Caco-2 (cell line): ENCODE measurements around the gene LDLRAD3. TPM values are rescaled to one million over a fixed set of nuclear protein-coding genes. Genes with fewer than 3 reads are reported as not detected.

Experiments used
- BruUV-seq: library from RNA; stranded (reverse); fragments of 400-500 nt; replicated peaks from 2 replicates; lab custom pipeline; 2021; lab: Mats Ljungman, UMichigan
- CTCF ChIA-PET: fragments of 300-600 bp; sonication (Branson Sonifier 250); formaldehyde crosslinking; loops from one replicate; lab custom pipeline; 2022; ENCODE audit warnings: antibody characterized with exemption; lab: Charles Lee
- POLR2A ChIA-PET: fragments of 300-600 bp; sonication (Branson Sonifier 250); formaldehyde crosslinking; loops from one replicate; lab custom pipeline; 2022; ENCODE audit warnings: antibody characterized with exemption; lab: Charles Lee
- DNase-seq, 2 experiments: peaks; one replicate each; pipeline versions ENCODE4 v3.0.0 to v3.0.0-alpha.2; 2020 to 2022
- H3K27me3 ChIP-seq: replicated peaks from 2 replicates; pipeline ENCODE4 v1.6.0; 2011; ENCODE audit warnings: low read length; ENCODE audit not compliant: control insufficient read depth, insufficient read depth
- H3K36me3 ChIP-seq: 2 replicates; pipeline ENCODE4 v1.5.1; 2011; ENCODE audit warnings: low read length; ENCODE audit not compliant: control insufficient read depth, insufficient read depth
- H3K4me1 ChIP-seq: fragments of 250-450 bp; sonication (Bioruptor Pico); 2 replicates; pipeline ENCODE4 v1.5.1; 2020; ENCODE audit warnings: mild to moderate bottlenecking
- H3K4me3 ChIP-seq: 2 replicates; pipeline ENCODE4 v1.5.1; 2011; ENCODE audit warnings: low read depth, mild to moderate bottlenecking, control low read depth, low read length
- H3K9me3 ChIP-seq: fragments of 250-450 bp; sonication (Bioruptor Pico); 2 replicates; pipeline ENCODE4 v1.5.1; 2020; ENCODE audit warnings: mild to moderate bottlenecking, moderate library complexity
- H3K27ac Mint-ChIP-seq: one replicate; pipeline ENCODE4 v1.8.0; 2022; ENCODE audit warnings: mixed read lengths; ENCODE audit not compliant: unreplicated experiment
- H3K27me3 Mint-ChIP-seq: one replicate; pipeline ENCODE4 v1.8.0; 2022; ENCODE audit warnings: mixed read lengths; ENCODE audit not compliant: insufficient read depth, unreplicated experiment
- H3K36me3 Mint-ChIP-seq: one replicate; pipeline ENCODE4 v1.8.0; 2022; ENCODE audit warnings: mild to moderate bottlenecking, mixed read lengths; ENCODE audit not compliant: insufficient read depth, unreplicated experiment
- H3K4me1 Mint-ChIP-seq: one replicate; pipeline ENCODE4 v1.8.0; 2022; ENCODE audit warnings: low read depth, mixed read lengths; ENCODE audit not compliant: unreplicated experiment
- H3K4me3 Mint-ChIP-seq: one replicate; pipeline ENCODE4 v1.8.0; 2022; ENCODE audit warnings: mild to moderate bottlenecking, moderate library complexity, mixed read lengths; ENCODE audit not compliant: unreplicated experiment
- H3K9me3 Mint-ChIP-seq: one replicate; pipeline ENCODE4 v1.8.0; 2022; ENCODE audit warnings: mixed read lengths; ENCODE audit not compliant: unreplicated experiment
- CTCF ChIP-seq, 2 experiments: fragments of 200-600 bp in 1 of 2; IDR thresholded peaks; 1 replicate in 1 of 2; 2 replicates in 1 of 2; pipeline versions ENCODE4 v1.5.1 to v1.8.0; 2011 to 2022; ENCODE audit warnings: antibody characterized with exemption in 1 of 2, control low read depth in 1 of 2, inconsistent platforms in 1 of 2, low read depth in 1 of 2, low read length in 1 of 2, mild to moderate bottlenecking in 1 of 2, moderate library complexity in 1 of 2; ENCODE audit not compliant: insufficient read depth in 1 of 2, severe bottlenecking in 1 of 2, unreplicated experiment in 1 of 2
- intact Hi-C: fragments of 100-400 bp; cut with micrococcal nuclease; formaldehyde crosslinking; loops from one replicate; pipeline ENCODE4 v1.10.0; 2022; ENCODE audit not compliant: unreplicated experiment
- total RNA-seq: library from RNA; stranded (reverse); gene quantifications from 2 replicates; pipeline ENCODE4 v1.2.3, GENCODE V29; 2022

LDLRAD3 gene
- total RNA-seq, 1 experiment from 2014 or later = 9.9 TPM

DNA sequence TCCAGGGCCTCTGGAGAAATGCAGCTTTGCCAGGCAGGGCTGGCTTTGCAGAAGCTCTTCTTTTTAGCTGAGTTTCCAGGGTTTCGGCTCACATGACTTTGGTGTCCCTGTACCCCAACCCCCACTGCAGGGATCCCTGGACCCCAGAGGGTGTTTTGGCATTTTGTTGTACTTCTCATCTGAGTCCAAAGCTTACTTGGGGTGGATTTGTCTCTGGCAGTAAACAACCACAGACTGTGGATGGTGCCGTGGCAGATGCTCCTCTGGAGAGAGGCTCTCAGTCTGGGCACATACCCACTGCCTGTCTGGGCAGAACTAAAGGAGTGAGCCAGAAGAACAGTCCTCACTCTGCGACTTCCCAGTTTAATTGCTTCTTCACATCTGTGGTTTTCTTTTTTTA, 295.8 kb downstream of the LDLRAD3 start:
- no TSS peak for BruUV-seq
- CTCF ChIA-PET = interaction anchor here (0.6 kb wide), 1 partner anchor 28 kb away, joined by 3 read pairs; no protein-coding TSS in a partner anchor
- no peaks in the 10 kb centered on the region for H3K36me3 Mint-ChIP-seq

GRCh38 chr11:36240173-36240572, 296.3 kb downstream of the LDLRAD3 start:
- Mint-ChIP-seq H3K4me1 (no peaks in the 10 kb centered on the region), H3K27ac (no peak overlapping the region), H3K4me3 (no peak overlapping the region), H3K36me3 (no peaks in the 10 kb centered on the region), H3K9me3 (no peaks in the 10 kb centered on the region), H3K27me3 (no peaks in the 10 kb centered on the region)
- CTCF ChIA-PET = no interaction called here
- POLR2A ChIA-PET = no interaction called here
- no peak for DNase-seq
- no peaks in the 10 kb centered on the region for H3K27me3 ChIP-seq
- intact Hi-C loops = no loop called here
- no peak overlapping the region for H3K4me3 ChIP-seq
- H3K9me3 ChIP-seq = no peaks in the 10 kb centered on the region
- TF ChIP-seq CTCF (IDR thresholded peaks at IDR 0.05; ENCODE audit: insufficient read depth in 1 of 2, low read depth in 1 of 2, low read length in 1 of 2, severe bottlenecking in 1 of 2, unreplicated experiment in 1 of 2) = no peak
- H3K36me3 ChIP-seq = no peaks in the 10 kb centered on the region
- no TSS peak for BruUV-seq
- no peaks in the 10 kb centered on the region for H3K4me1 ChIP-seq

More for the DNA sequence above, 295.8 kb downstream of the LDLRAD3 start:
- Mint-ChIP-seq H3K4me1 (no peaks in the 10 kb centered on the region), H3K9me3 (no peaks in the 10 kb centered on the region), H3K27me3 (no peaks in the 10 kb centered on the region), H3K4me3 (no peak overlapping the region), H3K27ac (no peak overlapping the region)
- H3K9me3 ChIP-seq = no peaks in the 10 kb centered on the region
- H3K4me3 ChIP-seq = no peak overlapping the region
- intact Hi-C loops = no loop called here
- POLR2A ChIA-PET = no interaction called here
- TF ChIP-seq CTCF (IDR thresholded peaks at IDR 0.05; ENCODE audit: insufficient read depth in 1 of 2, low read depth in 1 of 2, low read length in 1 of 2, severe bottlenecking in 1 of 2, unreplicated experiment in 1 of 2) = no peak
- H3K4me1 ChIP-seq = no peaks in the 10 kb centered on the region
- no peak for DNase-seq
- no peaks in the 10 kb centered on the region for H3K27me3 ChIP-seq
- H3K36me3 ChIP-seq = no peaks in the 10 kb centered on the region

DNA sequence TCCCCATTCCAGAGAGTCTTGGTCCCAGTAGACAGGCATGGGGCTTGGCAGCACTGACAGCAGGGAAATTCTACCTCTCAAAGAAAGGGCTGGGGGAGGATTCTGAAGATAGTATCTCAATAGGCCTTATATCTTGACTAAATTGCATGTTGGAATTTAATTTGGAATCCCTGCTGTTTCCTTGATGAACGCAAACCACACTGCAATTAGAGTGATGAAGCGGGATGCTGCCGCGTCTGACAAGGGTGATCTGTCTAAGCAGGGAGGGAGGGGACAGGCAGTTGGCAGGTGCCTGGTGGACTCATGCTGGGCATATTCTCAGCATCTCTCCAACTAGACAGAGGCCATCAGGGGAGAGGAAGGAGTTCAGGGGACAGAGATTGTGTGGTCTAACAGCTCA, 296.9 kb downstream of the LDLRAD3 start:
- Mint-ChIP-seq H3K36me3 (no peaks in the 10 kb centered on the region), H3K9me3 (no peaks in the 10 kb centered on the region), H3K4me3 (no peak overlapping the region), H3K4me1 (no peaks in the 10 kb centered on the region), H3K27ac (no peak overlapping the region), H3K27me3 (no peaks in the 10 kb centered on the region)
- H3K27me3 ChIP-seq = no peaks in the 10 kb centered on the region
- intact Hi-C loops = no loop called here
- H3K36me3 ChIP-seq = no peaks in the 10 kb centered on the region
- no peaks in the 10 kb centered on the region for H3K9me3 ChIP-seq
- ChIA-PET CTCF (no interaction called here), POLR2A (no interaction called here)
- TF ChIP-seq CTCF (IDR thresholded peaks at IDR 0.05; ENCODE audit: insufficient read depth in 1 of 2, low read depth in 1 of 2, low read length in 1 of 2, severe bottlenecking in 1 of 2, unreplicated experiment in 1 of 2) = no peak
- no TSS peak for BruUV-seq
- H3K4me3 ChIP-seq = no peak overlapping the region
- DNase-seq = no peak
- H3K4me1 ChIP-seq = no peaks in the 10 kb centered on the region
